CD14-positive monocyte (primary cell): Measurements from ENCODE around the gene HUNK. TPM values are rescaled to one million over a fixed set of nuclear protein-coding genes. Genes with fewer than 3 reads are reported as not detected.

ENCODE experiments used
- DNase-seq, 3 donors: peaks; one replicate each; pipeline ENCODE4 v3.0.0-alpha.2; 2011 to 2022
- H2AFZ ChIP-seq: 2 replicates; pipeline ENCODE4 v1.6.0; 2012; ENCODE audit warnings: mild to moderate bottlenecking, low read depth, low read length, inconsistent platforms; ENCODE audit not compliant: insufficient read depth, poor library complexity, severe bottlenecking
- H3K27ac ChIP-seq, 2 donors: 1 replicate in 1 of 2; 2 replicates in 1 of 2; pipeline ENCODE4 v1.5.1; 2012 to 2013; ENCODE audit warnings: low read length in 2 of 2, control low read depth in 1 of 2, inconsistent platforms in 1 of 2, low read depth in 1 of 2, mild to moderate bottlenecking in 1 of 2
- H3K27me3 ChIP-seq, 2 donors: one replicate each; pipeline versions ENCODE4 v1.6.0 to v1.6.1; 2011 to 2013; ENCODE audit warnings: low read length in 2 of 2; ENCODE audit not compliant: control insufficient read depth in 2 of 2, insufficient read depth in 2 of 2
- H3K36me3 ChIP-seq, 2 donors: replicated peaks in 1 of 2; 1 replicate in 1 of 2; 2 replicates in 1 of 2; pipeline versions ENCODE4 v1.5.1 to v1.6.1; 2012 to 2013; ENCODE audit warnings: low read length in 2 of 2, control low read depth in 1 of 2, inconsistent platforms in 1 of 2, mild to moderate bottlenecking in 1 of 2; ENCODE audit not compliant: insufficient read depth in 2 of 2, control insufficient read depth in 1 of 2
- H3K4me1 ChIP-seq, 2 donors: 1 replicate in 1 of 2; 2 replicates in 1 of 2; pipeline versions ENCODE4 v1.5.1 to v1.6.1; 2012 to 2013; ENCODE audit warnings: low read length in 2 of 2, control low read depth in 1 of 2, inconsistent platforms in 1 of 2, mild to moderate bottlenecking in 1 of 2, moderate library complexity in 1 of 2; ENCODE audit not compliant: insufficient read depth in 2 of 2, control insufficient read depth in 1 of 2
- H3K4me2 ChIP-seq: replicated peaks from 2 replicates; pipeline ENCODE3; 2012; ENCODE audit warnings: low read length, moderate library complexity, mild to moderate bottlenecking; ENCODE audit not compliant: poor library complexity, severe bottlenecking; ENCODE audit errors: extremely low read depth
- H3K4me3 ChIP-seq, 3 experiments: fragments of 200-600 bp in 1 of 3; sonication (generic) in 1 of 3; replicated peaks in 1 of 3; 1 replicate in 2 of 3; 2 replicates in 1 of 3; pipeline ENCODE4 v1.5.1; 2011 to 2013; ENCODE audit warnings: low read length in 3 of 3, mild to moderate bottlenecking in 3 of 3, control low read depth in 2 of 3, low read depth in 2 of 3, inconsistent platforms in 1 of 3, moderate library complexity in 1 of 3
- H3K79me2 ChIP-seq: 2 replicates; pipeline ENCODE4 v1.6.0; 2012; ENCODE audit warnings: mild to moderate bottlenecking, control low read depth, inconsistent platforms, low read length, moderate library complexity; ENCODE audit not compliant: insufficient read depth
- H3K9ac ChIP-seq: 2 replicates; pipeline ENCODE4 v1.6.0; 2017; ENCODE audit warnings: low read length, mild to moderate bottlenecking; ENCODE audit not compliant: insufficient read depth, poor library complexity, severe bottlenecking
- H3K9me3 ChIP-seq, 2 donors: replicated peaks in 1 of 2; 1 replicate in 1 of 2; 2 replicates in 1 of 2; pipeline versions ENCODE4 v1.5.1 to v1.6.1; 2012 to 2013; ENCODE audit warnings: low read length in 2 of 2, control low read depth in 1 of 2; ENCODE audit not compliant: control insufficient read depth in 1 of 2, insufficient read depth in 1 of 2
- H4K20me1 ChIP-seq: 2 replicates; pipeline ENCODE4 v1.6.0; 2012; ENCODE audit warnings: mild to moderate bottlenecking, low read length, control low read depth, moderate library complexity; ENCODE audit not compliant: insufficient read depth
- H3K27ac Mint-ChIP-seq, 7 donors: one replicate each; pipeline ENCODE4 v1.8.0; 2020; ENCODE audit warnings: mild to moderate bottlenecking in 7 of 7, mixed read lengths in 7 of 7, moderate library complexity in 6 of 7, inconsistent platforms in 2 of 7
- H3K27me3 Mint-ChIP-seq, 3 donors: one replicate each; pipeline ENCODE4 v1.8.0; 2021 to 2022; ENCODE audit warnings: low read depth in 3 of 3, mild to moderate bottlenecking in 3 of 3, mixed read lengths in 3 of 3, moderate library complexity in 3 of 3, inconsistent platforms in 1 of 3
- H3K36me3 Mint-ChIP-seq, 2 donors: one replicate each; pipeline ENCODE4 v1.8.0; 2020; ENCODE audit warnings: mixed read lengths in 2 of 2, inconsistent platforms in 1 of 2, mild to moderate bottlenecking in 1 of 2
- H3K4me1 Mint-ChIP-seq: one replicate; pipeline ENCODE4 v1.8.0; 2020; ENCODE audit warnings: mild to moderate bottlenecking, mixed read lengths
- H3K4me3 Mint-ChIP-seq, 2 donors: one replicate each; pipeline ENCODE4 v1.8.0; 2020; ENCODE audit warnings: mild to moderate bottlenecking in 2 of 2, mixed read lengths in 2 of 2, moderate library complexity in 1 of 2
- H3K9me3 Mint-ChIP-seq, 7 donors: one replicate each; pipeline ENCODE4 v1.8.0; 2020 to 2022; ENCODE audit warnings: mixed read lengths in 7 of 7, mild to moderate bottlenecking in 6 of 7, moderate library complexity in 6 of 7, inconsistent platforms in 2 of 7
- CTCF ChIP-seq: fragments of 200-600 bp; IDR thresholded peaks from one replicate; pipeline ENCODE4 v1.8.0; 2022; ENCODE audit warnings: antibody characterized with exemption, mild to moderate bottlenecking
- WGBS: methylation state at CpG from one replicate; pipeline ENCODE4 v1.1.5; 2013; ENCODE audit warnings: missing lambda C conversion rate; ENCODE audit not compliant: insufficient coverage; 5-methylcytosine and 5-hydroxymethylcytosine counted together
- intact Hi-C, 2 donors: fragments of 100-400 bp; cut with micrococcal nuclease; formaldehyde crosslinking; loops; one replicate each; pipeline versions ENCODE4 v1.15.0 to v1.15.1; 2023
- polyA plus RNA-seq, 3 donors: library from polyadenylated mRNA; depleted of rRNA in 1 of 3; unstranded in 2 of 3; stranded (reverse) in 1 of 3; fragments of 300-500 nt in 2 of 3; fragments of >200 nt in 1 of 3; fragmentation: Illumina TruSeq in 2 of 3; gene quantifications; 1 replicate in 2 of 3; 2 replicates in 1 of 3; pipeline ENCODE4 v1.2.3, GENCODE V29; 2012 to 2021

Gene HUNK
- polyA plus RNA-seq, 3 donors, result not detected

GRCh38 chr21:31941694-31942093 lies 68.9 kb downstream of the HUNK start:
- WGBS, result 86% methylated on average over 5 of the region's 6 CpGs
- no peaks in the 10 kb centered on the region for H3K36me3 ChIP-seq
- TF ChIP-seq CTCF, result no peak
- H3K27ac Mint-ChIP-seq, result no peak overlapping the region
- H3K4me3 Mint-ChIP-seq, result no peak overlapping the region
- H2AFZ ChIP-seq, result no peak overlapping the region
- H3K9me3 ChIP-seq, result peaks cover 0 to under 1% of the 10 kb centered on the region in 2 donors
- H3K9ac ChIP-seq, result no peak overlapping the region
- H3K9me3 Mint-ChIP-seq, result peaks cover 0 to 7% (median 1%) of the 10 kb centered on the region in 7 donors
- DNase-seq, result no peak
- no peak overlapping the region for H3K27ac ChIP-seq
- no peak overlapping the region for H3K4me2 ChIP-seq
- peaks cover 3 to 6% (median 6%) of the 10 kb centered on the region in 3 donors for H3K27me3 Mint-ChIP-seq
- intact Hi-C loops, result no loop called here
- no peaks in the 10 kb centered on the region for H3K4me1 ChIP-seq
- H3K36me3 Mint-ChIP-seq, result no peaks in the 10 kb centered on the region
- no peak overlapping the region for H3K4me3 ChIP-seq
- H4K20me1 ChIP-seq, result no peaks in the 10 kb centered on the region
- no peaks in the 10 kb centered on the region for H3K79me2 ChIP-seq
- no peaks in the 10 kb centered on the region for H3K4me1 Mint-ChIP-seq
- H3K27me3 ChIP-seq, result no peaks in the 10 kb centered on the region

- intact Hi-C loops, result no loop called here
- H3K27me3 Mint-ChIP-seq, result peaks cover 2 to 7% (median 3%) of the 10 kb centered on the region in 3 donors
- H3K9ac ChIP-seq, result no peak overlapping the region
- peak overlapping the region in 1 of 7 donors; percentile 3 for H3K27ac Mint-ChIP-seq
- no peaks in the 10 kb centered on the region for H3K4me1 ChIP-seq
- no peak for DNase-seq
- 20% methylated on average over 1 of the region's 1 CpG for WGBS
- TF ChIP-seq CTCF, result no peak
- H3K4me2 ChIP-seq, result no peak overlapping the region
- H3K27ac ChIP-seq, result no peak overlapping the region
- H2AFZ ChIP-seq, result no peak overlapping the region
- no peaks in the 10 kb centered on the region for H3K36me3 ChIP-seq
- H3K4me3 ChIP-seq, result no peak overlapping the region
- no peak overlapping the region for H3K4me3 Mint-ChIP-seq
- H3K4me1 Mint-ChIP-seq, result no peaks in the 10 kb centered on the region
- no peaks in the 10 kb centered on the region for H4K20me1 ChIP-seq
- no peaks in the 10 kb centered on the region for H3K36me3 Mint-ChIP-seq
- peaks cover 1 to 11% (median 5%) of the 10 kb centered on the region in 7 donors for H3K9me3 Mint-ChIP-seq
- H3K79me2 ChIP-seq, result no peaks in the 10 kb centered on the region
- peaks cover 0 to 8% of the 10 kb centered on the region in 2 donors for H3K9me3 ChIP-seq
- H3K27me3 ChIP-seq, result no peaks in the 10 kb centered on the region
Observed at GRCh38 chr21:31943561-31943960, 70.7 kb downstream of the HUNK start.
